ENCODE measurements around the gene ARSK.

DNA sequence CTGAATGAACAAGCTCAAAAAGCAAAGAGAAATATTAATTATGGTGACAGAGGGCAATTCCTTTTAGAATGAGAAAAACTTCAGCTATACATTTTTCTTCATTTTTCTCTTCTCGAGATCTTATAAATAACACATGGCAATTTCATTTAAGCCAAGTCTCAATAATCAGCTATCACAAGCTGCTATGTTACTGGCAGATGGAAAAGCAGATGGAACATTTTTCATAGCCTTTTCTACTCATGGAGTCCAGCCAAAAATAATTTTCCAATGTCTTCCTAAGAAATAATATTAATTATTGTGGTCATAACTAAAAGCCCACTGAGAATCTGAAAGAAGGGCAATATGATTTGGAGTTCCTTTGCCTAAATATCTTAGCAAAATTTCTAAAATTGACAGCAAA is 35.8 kb upstream of the ARSK start:
- TF ChIP-seq MTA2 (IDR thresholded peaks at IDR 0.05; ENCODE audit: low read depth) (no peak), CTCF (IDR thresholded peaks at IDR 0.05 in 2 of 3, conservative IDR thresholded peaks at IDR 0.05 in 1 of 3; ENCODE audit: control insufficient read depth in 2 of 3, extremely low read depth in 1 of 3, insufficient read depth in 1 of 3, low read depth in 3 of 3, low read length in 3 of 3) (no peak), MXI1 (IDR thresholded peaks at IDR 0.05; ENCODE audit: low read depth, low read length) (no peak), BCL11A (IDR thresholded peaks at IDR 0.05; ENCODE audit: low read depth, low read length) (no peak), CBFB (IDR thresholded peaks at IDR 0.05; ENCODE audit: low read depth) (no peak), POLR2A (IDR thresholded peaks at IDR 0.05; ENCODE audit: low read depth, low read length) (no peak), TARDBP (IDR thresholded peaks at IDR 0.05; ENCODE audit: borderline replicate concordance) (no peak), ZNF24 (IDR thresholded peaks at IDR 0.05) (no peak), POLR2AphosphoS5 (IDR thresholded peaks at IDR 0.05; ENCODE audit: low read length) (no peak)
- TF ChIP-seq, protein P1, sequence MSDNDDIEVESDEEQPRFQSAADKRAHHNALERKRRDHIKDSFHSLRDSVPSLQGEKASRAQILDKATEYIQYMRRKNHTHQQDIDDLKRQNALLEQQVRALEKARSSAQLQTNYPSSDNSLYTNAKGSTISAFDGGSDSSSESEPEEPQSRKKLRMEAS (IDR thresholded peaks at IDR 0.05; ENCODE audit: low read depth, low read length), result no peak
- TF ChIP-seq, protein P2, sequence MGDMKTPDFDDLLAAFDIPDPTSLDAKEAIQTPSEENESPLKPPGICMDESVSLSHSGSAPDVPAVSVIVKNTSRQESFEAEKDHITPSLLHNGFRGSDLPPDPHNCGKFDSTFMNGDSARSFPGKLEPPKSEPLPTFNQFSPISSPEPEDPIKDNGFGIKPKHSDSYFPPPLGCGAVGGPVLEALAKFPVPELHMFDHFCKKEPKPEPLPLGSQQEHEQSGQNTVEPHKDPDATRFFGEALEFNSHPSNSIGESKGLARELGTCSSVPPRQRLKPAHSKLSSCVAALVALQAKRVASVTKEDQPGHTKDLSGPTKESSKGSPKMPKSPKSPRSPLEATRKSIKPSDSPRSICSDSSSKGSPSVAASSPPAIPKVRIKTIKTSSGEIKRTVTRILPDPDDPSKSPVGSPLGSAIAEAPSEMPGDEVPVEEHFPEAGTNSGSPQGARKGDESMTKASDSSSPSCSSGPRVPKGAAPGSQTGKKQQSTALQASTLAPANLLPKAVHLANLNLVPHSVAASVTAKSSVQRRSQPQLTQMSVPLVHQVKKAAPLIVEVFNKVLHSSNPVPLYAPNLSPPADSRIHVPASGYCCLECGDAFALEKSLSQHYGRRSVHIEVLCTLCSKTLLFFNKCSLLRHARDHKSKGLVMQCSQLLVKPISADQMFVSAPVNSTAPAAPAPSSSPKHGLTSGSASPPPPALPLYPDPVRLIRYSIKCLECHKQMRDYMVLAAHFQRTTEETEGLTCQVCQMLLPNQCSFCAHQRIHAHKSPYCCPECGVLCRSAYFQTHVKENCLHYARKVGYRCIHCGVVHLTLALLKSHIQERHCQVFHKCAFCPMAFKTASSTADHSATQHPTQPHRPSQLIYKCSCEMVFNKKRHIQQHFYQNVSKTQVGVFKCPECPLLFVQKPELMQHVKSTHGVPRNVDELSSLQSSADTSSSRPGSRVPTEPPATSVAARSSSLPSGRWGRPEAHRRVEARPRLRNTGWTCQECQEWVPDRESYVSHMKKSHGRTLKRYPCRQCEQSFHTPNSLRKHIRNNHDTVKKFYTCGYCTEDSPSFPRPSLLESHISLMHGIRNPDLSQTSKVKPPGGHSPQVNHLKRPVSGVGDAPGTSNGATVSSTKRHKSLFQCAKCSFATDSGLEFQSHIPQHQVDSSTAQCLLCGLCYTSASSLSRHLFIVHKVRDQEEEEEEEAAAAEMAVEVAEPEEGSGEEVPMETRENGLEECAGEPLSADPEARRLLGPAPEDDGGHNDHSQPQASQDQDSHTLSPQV (IDR thresholded peaks at IDR 0.05), result no peak

Measured in GM12878 (cell line).